T-helper 1 cell treated with Interleukin-12 subunit alpha and Interleukin-12 subunit beta and Interleukin-4 antibody, amounts not matched to agents 30 ng/mL and 1 ng/mL, for 36 hours (primary cell): Measurements from ENCODE around the gene IQCM. TPM values are rescaled to one million over a fixed set of nuclear protein-coding genes. Genes with fewer than 3 reads are reported as not detected.

Experiments used
- intact Hi-C: fragments of 100-400 bp; cut with micrococcal nuclease; formaldehyde crosslinking; loops from one replicate; pipeline ENCODE4 v1.15.1; 2024
- total RNA-seq: library from RNA; stranded (reverse); gene quantifications from 2 replicates; pipeline ENCODE4 v1.2.3, GENCODE V29; 2022

The IQCM gene, protein sequence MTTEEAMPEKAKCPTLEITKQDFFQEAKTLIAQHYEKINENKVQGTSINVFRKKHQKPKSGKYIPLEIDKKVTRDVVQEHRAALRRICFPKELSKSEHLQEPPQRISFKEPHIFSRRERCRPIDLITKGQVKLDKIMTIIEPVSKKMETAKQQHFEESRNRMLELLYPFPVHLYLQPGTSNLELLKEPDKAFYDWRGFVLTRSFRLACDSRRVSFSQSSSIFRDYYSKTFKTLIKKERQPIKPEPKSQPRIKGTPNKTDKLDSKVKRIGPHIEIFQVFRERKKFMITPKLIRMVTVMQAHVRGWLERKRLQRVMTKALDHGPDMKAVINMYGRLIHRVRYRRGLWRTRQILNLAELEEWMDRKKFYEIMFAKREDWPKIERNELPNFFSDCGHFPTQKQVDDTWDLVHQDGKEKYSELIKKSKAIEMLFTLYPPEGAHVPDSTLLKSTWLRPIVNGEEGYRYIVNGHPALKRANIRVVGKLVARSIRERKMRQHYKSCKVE
- not detected in 2 replicates for total RNA-seq

DNA sequence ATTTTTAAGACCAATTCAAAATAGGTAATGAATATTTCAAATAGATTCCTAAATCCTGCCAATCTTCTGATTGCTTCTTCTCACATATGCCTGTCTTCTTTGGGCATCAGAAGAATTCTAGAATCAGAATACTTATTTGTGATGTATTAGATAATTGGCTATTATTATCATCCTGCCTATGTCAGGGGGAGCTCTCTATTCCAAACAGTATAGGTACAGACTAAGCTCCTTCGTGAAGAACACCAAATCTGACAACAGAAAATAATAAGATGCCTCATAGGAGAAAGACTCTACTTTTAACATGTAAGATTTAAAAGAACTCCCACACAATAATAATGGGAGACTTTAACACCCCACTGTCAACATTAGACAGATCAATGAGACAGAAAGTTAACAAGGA is at the start of gene IQCM:
IQCM (minus strand) TSS at position 101 of the 400 bp plus-strand sequence. CDS start 73,152 bp downstream, outside the sequence.
- intact Hi-C loops = no loop called here

DNA sequence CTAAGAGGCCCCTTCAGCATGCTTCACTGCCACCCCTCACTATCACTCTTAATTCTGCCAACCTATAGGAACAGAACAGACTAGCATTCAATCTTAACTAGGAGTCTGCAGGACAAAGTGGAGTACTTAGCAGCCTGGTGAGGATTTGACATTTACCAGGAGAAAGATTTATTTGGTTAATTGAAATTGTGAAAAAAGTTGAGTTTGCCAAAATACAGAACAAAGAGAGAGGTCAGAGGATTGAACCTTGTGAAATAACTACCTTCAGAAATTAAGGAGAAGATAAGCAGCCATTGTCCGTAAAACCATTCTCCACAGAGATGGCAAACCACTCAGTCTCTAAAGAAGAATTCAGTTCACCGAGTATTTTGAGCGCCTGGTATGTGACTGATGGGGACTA is 41.8 kb upstream of the IQCM start:
- intact Hi-C loops = no loop called here

DNA sequence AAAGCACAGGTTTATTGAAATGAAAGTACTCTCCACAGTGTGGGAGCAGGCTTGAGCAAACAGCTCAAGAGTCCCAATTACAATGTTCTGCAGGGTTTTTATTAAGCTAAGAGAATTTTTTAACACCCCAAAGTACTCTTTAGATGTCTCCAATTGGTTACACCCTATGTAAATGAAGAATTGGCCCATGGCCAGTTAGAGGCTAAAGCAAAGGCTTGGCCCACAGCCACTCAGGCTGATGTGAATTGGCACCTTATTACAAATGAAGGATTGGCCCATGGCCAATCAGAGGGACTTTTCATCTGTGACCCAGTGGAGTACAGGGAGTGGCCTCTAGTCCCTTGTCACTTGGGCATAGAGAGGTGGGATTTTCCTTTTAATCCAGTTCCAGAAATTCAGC is 30.1 kb upstream of the IQCM start:
- intact Hi-C loops = no loop called here

DNA sequence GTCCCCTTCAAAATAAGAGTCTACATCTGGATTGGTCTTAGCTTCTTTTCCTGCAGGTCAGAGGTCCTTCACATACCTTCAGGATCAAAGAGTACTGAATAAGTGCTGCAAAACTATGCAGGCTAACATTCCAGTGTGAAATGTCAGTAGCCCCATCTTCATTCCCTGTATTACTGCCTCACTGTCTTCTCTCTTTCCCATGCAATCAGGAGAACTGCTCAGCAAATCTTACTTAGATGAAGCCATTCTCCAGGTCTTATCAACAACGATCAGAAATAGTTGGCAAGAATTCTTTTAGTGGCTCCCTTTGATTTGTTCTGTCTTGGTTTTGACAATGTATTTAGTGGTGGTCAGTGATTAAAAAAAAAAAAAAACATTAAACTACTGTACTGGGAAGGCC is 26.0 kb upstream of the IQCM start:
- intact Hi-C loops = no loop called here

DNA sequence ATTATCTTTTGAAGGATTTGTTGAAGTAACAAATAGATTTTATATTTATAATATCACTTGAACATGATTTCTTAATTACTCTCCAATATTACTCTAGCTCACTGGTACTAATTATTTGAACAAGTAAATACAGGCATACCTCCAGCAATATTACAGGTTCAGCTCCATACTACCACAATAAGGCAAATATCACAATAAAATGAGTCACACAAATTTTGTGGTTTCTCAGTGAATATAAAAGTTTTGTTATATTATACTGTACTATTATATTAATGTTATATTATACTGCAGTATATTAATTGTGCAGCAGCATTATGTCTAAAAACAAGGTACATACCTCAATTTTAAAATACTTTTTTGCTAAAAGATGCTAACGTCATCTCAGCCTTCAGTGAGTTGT is 22.4 kb upstream of the IQCM start:
- intact Hi-C loops = no loop called here

DNA sequence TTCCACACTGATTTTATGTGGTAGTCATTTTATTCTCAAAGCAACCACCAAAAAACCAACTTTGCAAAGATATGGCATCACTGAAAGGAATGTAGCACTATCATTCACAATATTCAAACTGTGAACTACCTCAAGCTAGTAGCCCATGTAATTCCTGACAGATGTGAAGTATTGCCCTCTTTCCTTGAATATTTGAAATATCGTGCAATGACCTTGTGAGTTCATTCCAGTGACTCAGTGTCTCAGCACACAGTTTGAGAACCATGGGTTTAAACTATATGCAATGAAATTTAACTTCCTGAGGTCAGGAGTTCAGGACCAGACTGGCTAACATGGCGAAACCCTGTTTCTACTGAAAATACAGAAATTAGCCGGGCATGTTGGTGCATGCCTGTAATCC is 20.9 kb upstream of the IQCM start:
- intact Hi-C loops = no loop called here

DNA sequence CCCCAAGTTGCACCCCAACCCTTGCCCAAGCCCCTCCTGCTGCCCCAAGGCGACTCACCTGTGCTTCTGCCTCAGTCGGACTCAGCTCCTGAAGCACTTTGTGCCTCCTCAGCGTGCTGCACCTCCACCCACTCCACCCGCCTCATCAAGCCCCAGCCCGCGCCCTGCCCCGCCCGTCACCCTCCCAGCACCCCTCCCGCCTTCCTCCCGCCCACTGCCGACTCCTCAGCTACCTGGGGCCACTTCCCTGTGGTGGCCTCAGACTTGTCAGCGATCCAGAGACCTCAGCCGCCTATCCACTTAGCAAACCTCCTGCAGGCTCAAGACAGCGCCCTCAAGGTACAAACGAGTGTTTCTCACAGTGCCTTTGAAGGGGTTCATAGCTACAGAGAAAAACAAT is 19.6 kb upstream of the IQCM start:
- intact Hi-C loops = no loop called here

DNA sequence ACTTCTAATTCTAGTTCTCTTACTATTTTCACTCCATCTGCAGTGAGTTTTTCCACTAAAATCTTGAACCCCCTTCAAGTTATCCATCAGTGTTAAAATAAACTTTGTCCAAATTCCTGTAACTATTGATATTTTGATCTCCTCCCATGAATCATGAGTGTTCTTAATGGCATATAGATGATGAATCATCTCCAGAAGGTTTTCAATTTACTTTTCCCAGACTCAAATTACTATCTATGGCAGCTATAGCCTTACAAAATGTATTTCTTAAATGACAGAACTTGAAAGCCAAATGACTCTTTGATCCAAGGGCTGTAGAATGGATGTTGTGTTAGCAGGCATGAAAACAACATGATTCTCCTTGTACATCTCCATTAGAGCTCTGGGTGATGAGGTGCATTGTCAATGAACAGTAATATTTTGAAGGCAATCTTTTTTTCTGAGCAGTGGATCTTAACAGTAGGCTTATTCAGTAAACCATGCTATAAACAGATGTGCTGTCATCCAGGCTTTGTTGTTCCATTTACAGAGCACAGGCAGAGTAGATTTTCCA is 16.1 kb upstream of the IQCM start:
- intact Hi-C loops = no loop called here

DNA sequence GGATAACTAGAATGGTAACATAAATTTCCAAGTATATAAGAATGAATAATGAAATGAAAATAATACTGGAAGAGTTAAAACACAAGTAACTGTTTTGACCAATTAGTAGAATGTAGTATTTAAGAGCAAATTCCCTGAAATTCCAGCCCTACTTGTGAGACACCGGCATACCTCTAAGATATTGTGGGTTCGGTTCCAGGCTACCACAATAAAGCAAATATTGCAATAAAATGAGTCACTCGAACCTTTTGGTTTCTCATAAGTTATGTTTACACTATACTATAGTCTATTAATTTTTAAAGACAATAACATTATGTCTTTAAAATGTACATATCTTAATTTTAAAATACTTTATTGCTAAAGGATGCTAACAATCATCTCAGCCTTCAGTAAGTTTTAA is 15.2 kb upstream of the IQCM start:
- intact Hi-C loops = no loop called here

GRCh38 chr4:149825336-149825735 is 9.7 kb upstream of the IQCM start:
- intact Hi-C loops = no loop called here

DNA sequence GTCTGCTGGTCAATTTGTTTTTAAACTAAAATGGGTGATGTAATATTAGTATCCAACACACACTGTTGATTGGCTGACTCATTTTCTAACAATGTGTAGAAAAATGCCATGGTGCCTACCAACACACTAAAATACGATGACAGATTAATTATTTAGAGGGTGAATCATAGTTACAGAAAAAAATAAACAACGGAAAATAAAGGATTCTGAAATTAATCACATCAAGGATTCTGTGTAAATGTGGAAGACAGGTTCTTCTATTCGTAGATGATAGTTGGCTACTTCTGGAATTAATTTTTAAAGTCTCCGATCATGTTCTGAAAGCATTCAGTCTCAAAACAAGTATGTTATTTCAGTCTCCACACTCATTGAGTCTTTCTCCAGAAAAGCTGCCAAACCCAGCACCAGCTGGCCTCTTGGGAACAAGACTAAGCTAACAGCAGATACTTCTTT is 8.2 kb upstream of the IQCM start:
- intact Hi-C loops = no loop called here

GRCh38 chr4:149801416-149801815 is 14.2 kb downstream of the IQCM start:
- intact Hi-C loops = no loop called here

DNA sequence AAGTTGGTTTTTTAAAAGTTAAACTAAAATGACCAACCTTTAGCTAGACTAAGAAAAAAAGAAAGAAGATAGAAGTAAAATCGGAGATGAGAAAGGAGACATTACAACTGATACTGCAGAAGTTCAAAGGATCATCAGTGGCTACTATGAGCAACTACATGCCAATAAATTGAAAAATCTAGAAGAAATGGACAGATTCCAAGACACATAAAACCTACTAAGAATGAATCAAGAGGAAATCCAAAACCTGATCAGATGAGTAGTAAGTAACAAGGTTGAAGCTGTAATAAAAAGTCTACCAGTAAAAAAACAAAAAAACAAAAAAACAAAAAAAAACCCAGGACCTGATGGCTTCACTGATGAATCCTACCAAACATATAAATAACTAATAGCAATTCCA is 16.1 kb downstream of the IQCM start:
- intact Hi-C loops = no loop called here

- intact Hi-C loops = no loop called here
These were observed 19.3 kb downstream of the IQCM start for GRCh38 chr4:149796381-149796780.

- intact Hi-C loops = no loop called here
These were observed 20.4 kb downstream of the IQCM start for GRCh38 chr4:149795256-149795655.

DNA sequence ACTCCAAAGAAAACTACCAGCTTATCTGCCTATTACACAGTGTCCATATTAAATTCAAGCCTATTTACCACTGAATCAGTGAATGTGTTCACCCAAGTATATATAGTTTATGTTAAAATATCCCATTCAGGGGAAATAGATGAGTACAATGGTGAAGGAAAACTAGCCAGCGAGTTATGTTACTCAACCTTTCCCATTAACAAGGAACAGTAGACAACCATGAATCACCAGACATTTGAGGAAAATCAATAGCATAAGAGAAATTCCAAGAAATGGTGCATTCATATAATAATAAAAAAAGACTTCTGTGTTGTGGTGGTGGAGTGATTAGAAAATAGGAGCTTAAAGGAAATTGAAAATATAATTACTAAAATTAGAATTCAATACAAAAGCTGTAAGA is 21.3 kb downstream of the IQCM start:
- intact Hi-C loops = no loop called here

GRCh38 chr4:149793459-149793858 is 22.2 kb downstream of the IQCM start:
- intact Hi-C loops = no loop called here

- intact Hi-C loops = no loop called here
These were observed 23.8 kb downstream of the IQCM start for GRCh38 chr4:149791851-149792250.

DNA sequence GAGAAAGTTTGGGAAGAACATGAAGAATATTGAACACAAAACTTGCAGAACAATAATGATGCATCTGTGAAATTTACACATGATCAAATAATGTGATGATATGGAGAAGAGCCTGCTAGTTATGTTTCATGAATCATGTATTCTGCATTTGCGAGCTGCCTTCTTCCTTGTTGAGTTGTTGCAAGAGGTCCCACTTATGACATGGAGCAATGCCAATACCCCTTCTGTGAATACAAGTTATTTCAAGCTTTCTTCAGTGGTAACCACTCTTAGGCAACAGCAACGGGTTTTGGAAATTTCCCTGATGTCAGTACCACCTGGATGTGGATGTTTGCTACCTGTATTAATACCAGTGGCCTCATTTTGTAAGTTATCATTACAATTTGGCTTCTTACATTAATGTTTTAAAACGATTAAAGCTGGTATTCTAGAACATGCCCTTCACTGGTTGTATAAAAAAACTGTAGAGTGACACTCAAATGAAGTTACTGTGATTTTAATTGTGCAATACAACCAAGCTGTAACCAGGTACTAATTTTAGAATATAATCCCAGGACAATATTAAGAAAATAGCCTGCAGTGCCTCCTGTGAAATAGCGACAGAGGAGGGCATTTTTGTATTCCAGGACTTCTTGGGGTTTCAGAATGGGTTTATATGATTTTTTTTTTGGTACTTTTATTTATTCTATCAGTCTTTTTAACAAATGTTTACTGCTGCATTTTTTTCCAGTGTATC is 25.3 kb downstream of the IQCM start:
- intact Hi-C loops = no loop called here

GRCh38 chr4:149788300-149788699 is 27.3 kb downstream of the IQCM start:
- intact Hi-C loops = no loop called here

DNA sequence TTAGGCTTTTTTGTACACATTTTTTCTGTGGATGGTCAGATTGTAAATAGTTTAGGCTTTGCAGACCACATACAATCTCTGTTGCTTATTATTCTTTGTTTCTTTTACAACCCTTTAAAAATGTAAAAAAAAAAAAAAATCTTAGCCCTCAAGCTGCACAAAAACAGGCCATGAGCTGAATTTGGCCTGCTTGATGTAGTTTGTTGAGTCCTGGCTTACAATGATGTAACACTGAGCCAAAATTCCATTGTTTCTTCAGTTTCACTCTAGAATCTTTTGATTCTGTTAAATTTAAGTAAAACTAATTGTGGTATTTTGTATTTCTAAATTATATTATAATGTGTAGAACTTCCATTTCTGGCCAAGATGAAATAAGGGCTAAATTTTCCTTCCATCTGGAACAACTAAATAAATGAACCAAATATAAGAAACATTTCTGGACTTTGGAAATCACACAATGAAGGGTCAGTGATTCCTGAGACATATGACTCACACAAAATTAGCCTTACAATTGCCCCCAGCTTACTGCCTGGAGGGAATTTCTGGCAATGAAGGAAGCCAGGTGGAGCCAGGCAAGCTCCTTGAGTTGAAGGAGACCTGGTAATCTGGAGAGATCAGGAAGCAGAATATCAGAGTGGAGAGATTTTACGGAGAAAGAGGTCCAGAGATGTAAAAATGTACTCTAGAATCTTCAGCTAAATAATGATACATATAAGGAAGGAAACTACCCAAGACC is 29.8 kb downstream of the IQCM start:
- intact Hi-C loops = no loop called here

DNA sequence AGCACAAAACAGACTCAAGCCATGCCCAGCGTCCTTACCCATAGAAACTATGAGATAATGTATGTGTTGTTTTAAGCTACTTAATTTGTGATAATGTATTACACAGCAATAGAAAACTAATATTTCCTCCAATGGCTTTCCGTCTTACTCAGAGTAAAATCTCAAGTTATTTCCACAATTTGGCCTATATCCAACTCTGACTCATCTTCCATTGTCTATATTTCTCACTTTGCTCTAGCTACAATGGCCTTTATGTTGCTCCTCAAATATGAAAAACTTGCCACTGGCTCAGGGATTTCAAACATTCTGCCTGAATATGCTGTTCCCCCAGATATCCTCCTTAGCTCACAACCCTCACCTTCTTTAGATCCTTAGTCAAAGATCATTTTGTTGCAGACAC is 31.6 kb downstream of the IQCM start:
- intact Hi-C loops = no loop called here
